Raji (cell line): ENCODE data around the gene EFNA4.

ENCODE experiments used
- POLR2A ChIP-seq: IDR thresholded peaks from 2 replicates; pipeline ENCODE4 v1.6.1; 2011; ENCODE audit warnings: low read depth, low read length, control low read depth; ENCODE audit not compliant: insufficient read depth

EFNA4 gene

DNA sequence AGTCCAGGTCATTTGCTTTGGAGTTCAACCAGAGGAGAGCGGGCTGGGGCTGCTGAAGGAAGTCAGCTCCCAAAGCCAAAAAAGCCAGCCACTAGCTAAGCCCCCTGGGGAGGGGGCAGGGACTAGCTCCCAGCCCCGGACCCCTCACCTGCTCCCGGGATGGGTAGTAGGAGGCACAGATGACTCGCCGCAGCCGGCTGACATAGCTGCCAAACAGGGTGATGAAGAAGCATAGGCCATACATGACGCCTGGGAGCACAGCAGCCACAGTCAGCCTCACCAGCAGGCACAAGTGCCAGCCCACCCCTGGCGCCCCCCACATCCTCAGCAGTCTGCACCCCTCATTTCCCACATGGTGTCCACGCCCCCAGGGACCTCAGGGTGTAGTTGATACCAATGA, 37.4 kb upstream of the EFNA4 start:
- no peak for TF ChIP-seq POLR2A

DNA sequence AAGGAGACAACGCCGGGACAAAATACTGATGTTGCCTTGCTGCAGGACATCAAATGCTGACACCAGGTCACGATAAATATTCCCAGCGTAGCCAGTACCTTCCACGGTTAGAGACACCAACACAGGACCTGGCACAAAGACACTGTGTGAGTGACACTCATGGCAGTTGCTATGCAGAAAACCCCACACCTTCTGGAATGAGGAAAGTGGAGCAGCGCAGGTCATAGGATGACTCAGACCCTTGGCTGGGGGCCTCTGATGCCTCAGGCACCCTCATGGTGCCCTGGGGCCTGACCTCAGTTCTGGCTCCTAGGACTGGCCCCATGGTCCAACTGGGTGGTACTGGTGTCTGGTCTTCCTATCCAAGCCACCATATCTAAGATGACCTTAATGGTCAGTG, 37.0 kb upstream of the EFNA4 start:
- TF ChIP-seq POLR2A, result no peak

DNA sequence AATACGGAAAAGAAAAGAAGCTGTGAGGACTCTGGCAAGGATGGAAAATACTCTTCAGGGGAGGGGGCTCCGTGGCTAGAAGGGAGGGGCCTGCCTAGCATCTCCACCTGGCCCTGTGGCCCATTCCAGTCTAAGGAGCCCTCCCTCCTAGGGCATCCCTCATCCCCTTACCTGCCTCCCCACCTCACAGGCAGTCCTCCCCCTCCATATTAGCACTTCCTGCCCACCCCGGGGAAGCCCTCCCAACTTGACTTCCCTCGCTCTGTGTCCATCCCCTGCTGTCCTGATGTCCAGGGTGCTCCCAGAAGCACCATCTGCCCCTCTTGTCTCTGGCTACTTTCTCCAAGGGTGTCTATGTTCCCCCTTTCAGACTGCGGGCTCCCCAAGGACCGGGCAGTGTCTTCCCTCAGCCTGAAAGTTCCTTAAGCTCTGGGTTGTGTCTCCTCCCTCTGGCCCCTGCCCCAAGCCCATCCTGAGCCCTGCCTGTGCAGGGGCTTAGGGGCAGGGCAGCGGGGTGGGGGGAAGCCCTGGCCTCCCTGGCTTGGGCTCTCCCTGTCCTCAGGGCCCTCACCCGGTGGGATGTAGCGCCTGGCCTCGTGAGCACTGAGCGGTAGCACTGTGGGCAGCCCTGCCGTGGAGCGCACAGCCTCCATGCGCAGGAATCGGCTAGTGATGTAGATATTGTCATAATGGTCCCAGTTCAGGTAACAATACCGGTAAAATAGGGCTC, 33.9 kb upstream of the EFNA4 start:
- no peak for TF ChIP-seq POLR2A

DNA sequence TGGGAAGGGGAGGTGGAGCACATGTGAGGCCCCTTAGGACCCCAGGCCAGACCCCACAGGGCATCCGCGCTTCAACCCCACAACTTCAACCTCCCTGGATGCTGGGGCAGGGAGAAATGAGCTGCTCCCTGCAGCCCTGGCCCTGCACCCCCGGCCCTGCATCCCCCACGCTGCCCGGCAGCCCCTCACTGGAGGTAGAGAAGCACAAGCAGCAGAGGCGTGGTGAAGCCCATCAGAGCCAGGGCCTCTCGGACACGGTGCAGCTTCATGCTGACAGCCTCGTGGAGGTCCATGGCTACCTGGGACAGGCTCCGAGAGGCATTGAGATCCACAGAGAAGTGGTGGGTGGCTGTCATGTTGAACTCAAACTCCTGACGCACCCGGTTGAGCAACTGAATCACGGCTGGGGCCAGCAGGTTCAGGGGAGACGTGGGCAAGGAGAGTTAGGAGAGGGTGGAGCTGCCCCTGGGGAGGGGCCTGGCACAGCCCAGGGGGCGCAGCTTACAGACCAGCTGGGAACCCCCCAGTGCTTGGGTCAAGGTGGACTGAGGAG, 33.2 kb upstream of the EFNA4 start:
- no peak for TF ChIP-seq POLR2A

DNA sequence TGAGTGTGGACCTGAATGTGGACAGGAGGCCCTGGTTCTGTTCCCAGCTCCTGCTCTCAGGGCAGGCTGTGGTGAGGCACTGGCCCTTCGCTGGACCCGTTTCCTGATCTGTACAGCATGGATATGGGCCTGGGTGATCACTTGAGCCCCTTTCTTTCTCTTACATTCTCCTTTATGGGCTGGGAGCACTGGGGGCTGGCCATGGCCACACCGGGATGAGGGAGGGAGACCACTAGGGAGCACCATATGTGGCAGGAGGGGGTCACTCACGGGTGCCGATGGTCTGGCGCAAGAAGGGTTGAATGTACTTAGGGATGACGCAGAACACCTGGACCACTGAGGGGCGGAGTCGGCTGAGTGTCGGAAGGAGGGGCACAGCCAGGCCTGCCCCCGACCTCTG, 32.6 kb upstream of the EFNA4 start:
- no peak for TF ChIP-seq POLR2A

DNA sequence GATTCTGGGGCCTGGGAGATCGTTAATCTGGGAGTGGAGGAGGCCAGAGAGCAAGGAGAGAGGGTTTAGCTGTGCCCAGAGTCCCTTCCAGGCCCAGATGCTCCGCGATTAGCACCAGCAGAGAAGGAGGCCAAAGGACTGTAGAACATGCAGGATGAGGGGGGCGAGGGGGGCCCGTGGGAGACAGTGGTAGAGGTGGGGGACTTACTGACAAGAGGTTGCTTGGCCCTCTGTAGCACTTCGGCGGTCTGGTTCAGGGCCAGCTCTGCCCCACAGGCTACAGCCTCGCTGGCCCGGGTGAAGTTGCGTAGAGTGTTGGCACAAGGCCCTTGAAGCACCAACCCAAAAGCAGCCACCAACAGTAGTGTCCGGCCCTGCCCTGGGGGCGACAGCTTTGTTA, 30.7 kb upstream of the EFNA4 start:
- no peak for TF ChIP-seq POLR2A

DNA sequence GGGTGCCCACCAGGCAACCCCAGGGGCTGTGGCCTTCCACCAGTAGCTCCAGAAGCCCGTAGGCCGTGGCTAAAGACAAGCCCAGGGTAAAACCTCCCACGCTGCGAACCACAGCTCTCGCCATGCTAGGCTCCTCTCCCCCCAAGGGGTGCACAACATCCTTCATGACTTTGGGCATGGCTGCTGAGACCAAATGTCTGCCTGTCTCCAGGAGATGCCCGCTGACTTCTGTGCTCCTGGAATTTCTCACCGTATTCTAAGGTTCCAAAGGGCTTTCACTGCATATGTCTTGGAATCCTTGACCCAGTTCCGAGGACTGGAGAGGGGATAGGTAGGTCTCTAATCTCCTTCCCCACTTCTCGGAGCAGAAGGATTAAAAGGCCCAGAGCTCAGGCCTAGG, 30.0 kb upstream of the EFNA4 start, which contains the start of the genes DCST1 and DCST2:
TSS of gene DCST1 (plus strand) at position 301 of the 400 bp plus-strand sequence. CDS start 213 bp downstream, outside the sequence.
TSS of gene DCST2 (minus strand) at position 258 of the 400 bp plus-strand sequence. CDS start at position 178, 80 bp downstream.
- TF ChIP-seq POLR2A, result no peak

DNA sequence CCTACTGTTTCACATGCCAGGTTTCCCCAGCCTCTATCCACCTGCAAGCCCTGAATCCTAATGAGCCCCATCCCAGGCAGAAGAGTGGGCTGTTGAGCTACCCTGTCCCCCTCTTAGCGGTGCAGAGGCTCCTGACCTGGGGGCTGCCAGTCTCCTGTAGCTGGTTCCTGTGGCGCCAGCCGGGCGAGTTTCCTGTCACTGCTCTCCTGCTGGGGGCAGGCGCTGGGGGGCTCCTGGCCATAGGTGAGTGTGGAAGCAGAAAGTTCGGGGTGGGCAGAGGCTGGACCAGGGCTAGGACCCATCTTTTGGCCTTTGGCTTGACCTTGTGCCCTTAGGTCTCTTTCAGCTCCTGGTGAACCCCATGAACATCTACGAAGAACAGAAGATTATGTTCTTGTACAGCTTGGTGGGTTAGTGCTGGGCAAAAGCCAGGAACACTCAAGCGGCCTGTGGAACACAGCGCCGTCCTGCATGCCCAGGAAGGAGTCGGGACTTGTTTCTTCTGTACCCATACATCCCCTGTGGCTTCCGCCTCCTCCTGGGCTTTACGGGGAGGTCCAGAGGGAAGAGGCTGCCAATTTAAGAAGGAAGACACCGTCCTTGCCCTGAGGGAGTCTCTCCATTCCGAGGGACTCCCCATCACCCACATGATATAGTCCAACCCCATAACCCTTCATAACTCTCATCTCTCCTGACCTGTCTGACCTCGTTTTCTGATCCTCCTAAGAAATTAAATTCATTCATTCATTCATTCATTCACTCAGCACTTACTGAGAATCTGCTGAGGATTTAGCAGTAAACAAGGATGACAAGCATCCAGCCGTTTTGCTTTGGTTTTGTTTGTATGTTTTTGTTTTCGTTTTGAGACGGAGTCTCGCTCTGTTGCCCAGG, 29.0 kb upstream of the EFNA4 start:
- TF ChIP-seq POLR2A, result no peak

DNA sequence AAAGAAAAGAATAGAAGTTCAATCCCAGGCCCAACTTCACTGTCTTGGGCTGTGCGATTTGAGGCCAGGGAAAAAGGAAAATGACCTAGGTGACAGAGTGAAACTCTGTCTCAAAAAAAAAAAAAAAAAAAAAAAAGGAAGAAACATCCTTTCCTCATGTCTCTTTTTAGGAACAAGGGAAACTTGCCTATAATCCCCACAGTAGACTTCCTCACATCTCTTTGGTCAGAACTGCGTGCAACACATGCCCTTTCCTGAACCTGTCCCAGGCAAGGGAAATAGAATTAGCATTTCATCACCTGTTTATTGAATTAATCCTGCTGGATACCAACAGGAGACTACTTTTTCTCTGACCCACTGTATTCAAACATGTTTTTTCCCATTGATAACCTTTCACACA, 27.6 kb upstream of the EFNA4 start:
- no peak for TF ChIP-seq POLR2A

DNA sequence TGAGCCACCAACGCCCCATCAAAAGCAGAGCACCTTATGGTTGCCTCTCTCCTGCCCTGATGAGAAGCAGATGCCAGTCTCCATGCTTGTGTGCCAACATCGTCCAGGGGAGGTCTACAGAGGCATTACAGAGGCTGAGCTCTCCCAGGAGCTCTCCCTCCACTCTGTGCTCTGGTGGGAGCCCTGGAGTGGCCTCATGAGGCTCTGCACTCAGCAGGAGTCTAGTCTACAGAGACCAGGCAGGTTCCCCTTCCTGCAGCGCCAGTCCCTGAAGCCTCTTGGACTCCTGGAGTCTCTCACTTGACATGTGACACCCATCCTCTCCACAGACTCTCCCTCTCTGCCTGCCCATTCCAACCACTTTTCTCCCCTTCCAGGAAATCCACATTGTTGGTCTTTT, 26.5 kb upstream of the EFNA4 start:
- TF ChIP-seq POLR2A, result no peak

DNA sequence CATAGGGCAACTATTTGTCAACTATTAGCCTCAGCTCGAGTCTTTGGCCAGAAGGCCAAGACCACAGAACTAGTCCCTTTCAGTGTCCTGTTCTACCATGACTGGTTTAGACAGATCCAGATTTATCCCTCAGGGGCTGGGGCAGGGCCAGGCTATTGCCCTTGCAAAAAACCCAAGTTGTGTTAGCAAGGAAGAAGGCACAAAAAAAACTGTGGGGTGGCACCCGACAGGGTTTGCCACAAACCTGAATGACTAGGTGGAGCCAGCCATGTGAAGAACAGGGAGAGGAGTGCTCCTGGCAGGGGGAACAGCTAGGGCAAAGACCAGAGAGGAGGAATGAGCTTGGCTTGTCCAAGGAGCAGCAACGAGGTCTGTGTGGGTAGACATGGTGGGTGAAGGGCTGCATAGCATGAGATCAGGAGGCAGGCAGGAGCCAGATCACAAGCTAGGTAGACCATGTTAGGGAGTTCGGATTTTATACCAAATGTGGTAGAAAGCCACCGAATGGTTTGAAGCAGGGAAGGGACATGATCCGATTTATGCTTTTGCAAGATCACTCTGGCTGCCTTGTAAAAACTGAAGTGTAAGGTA, 25.6 kb upstream of the EFNA4 start:
- TF ChIP-seq POLR2A, result no peak

DNA sequence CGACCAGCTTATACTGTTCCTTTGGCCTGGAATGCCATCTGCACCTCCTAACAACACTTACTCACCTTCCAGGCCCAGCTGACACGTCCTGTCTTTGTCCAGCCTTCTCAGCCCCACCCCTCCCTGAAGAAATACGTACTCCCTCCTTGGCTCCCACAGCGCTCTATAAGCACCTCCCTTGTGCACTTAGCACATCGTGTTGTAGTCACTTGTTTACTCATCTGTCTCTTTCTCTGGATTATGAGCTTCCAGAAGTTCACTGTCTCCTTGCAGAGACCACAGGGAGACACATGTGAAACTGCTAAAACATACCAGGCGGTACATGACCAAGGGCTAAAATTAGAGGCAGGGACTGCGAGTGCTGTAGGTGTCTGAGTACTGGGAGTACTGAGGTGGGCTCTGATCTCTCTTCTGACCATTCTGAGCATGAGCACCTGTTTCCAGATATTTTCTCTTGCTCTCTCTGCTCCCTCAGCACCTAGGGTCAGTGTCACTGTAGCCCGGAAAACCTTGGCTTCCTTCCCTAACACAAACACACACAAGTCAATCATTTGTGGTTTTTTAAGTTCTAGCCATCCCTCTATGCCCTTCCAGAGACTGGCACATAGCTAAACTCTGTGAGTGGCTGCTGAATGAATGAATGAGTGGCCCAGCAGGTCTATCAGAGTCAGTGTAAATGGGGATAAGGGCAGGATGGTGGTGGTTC, 24.8 kb upstream of the EFNA4 start:
- TF ChIP-seq POLR2A, result no peak

DNA sequence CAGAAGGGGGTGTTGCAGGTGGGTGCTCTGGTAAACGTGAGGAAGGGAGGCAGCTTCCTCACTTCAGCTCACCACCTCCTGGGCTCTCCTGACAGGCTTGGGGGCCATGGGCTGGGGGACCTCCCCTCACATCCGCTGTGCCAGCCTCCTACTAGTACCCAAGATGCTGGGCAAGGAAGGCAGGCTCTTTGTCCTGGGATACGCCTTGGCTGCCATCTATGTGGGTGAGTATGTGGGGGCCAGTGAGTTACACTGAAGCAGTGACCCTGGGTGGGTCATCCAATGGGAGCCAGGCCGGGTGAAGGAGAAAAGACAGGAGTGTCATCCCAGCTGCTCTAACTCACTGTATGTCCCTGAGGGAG, 24.3 kb upstream of the EFNA4 start:
- TF ChIP-seq POLR2A, result no peak

DNA sequence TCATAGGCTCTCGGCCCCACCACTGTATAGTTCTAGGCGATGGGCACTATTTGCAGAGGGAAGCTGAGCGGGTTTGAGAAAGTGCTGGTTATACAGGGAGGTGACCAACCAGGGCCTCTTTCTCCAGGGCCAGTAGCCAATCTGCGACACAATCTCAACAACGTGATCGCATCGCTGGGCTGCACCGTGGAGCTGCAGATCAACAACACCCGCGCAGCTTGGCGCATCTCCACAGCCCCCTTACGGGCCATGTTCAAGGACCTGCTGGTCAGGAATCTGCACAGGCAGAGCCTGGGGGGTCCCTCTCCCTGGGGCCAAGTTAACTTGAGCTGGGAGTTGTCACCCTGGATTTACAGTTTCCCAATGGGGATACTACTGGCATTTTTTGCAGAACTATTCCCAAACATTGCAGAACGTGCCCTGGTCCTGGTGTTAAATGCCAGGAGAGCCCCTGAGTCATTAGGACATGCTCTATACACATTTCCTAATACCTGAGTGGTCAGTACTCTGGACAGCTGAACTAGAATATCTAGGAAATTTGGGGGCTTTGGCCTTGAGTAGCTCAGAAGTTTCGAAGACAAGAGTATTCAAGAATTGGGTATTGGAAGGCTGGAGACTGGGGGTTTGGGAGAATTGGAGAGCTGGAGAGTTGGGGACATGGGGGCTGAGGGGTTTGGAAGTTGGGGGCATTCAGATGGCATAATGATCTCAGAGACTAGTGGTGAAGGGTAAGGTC, 23.0 kb upstream of the EFNA4 start:
- no peak for TF ChIP-seq POLR2A
